H9 (cell line): ENCODE measurements around the gene DKKL1. TPM values are rescaled to one million over a fixed set of nuclear protein-coding genes. Genes with fewer than 3 reads are reported as not detected.
A peak's percentile ranks its signal among the peaks of the same experiment; 100 is the strongest.

Experiments used
- DNase-seq: peaks from one replicate; pipeline ENCODE4 v3.0.0-alpha.2; 2017
- H2AFZ ChIP-seq: one replicate; pipeline ENCODE4 v1.6.1; 2013; ENCODE audit warnings: mild to moderate bottlenecking, low read length, control low read depth, moderate library complexity
- H2AK5ac ChIP-seq: 2 replicates; pipeline ENCODE4 v1.6.1; 2013; ENCODE audit warnings: low read length, control low read depth, mixed read lengths; ENCODE audit not compliant: insufficient read length
- H2BK120ac ChIP-seq: one replicate; pipeline ENCODE4 v1.6.1; 2013; ENCODE audit warnings: low read depth, mild to moderate bottlenecking, low read length, control low read depth, inconsistent platforms; ENCODE audit not compliant: poor library complexity, severe bottlenecking
- H2BK12ac ChIP-seq: 2 replicates; pipeline ENCODE4 v1.6.1; 2013; ENCODE audit warnings: low read length, control low read depth, mixed read lengths, low read depth; ENCODE audit not compliant: insufficient read length
- H2BK15ac ChIP-seq: 2 replicates; pipeline ENCODE4 v1.6.1; 2013; ENCODE audit warnings: low read depth, low read length, control low read depth
- H2BK20ac ChIP-seq: one replicate; pipeline ENCODE4 v1.6.1; 2013; ENCODE audit warnings: low read depth, mild to moderate bottlenecking, low read length, control low read depth, inconsistent platforms; ENCODE audit not compliant: poor library complexity, severe bottlenecking
- H2BK5ac ChIP-seq: 2 replicates; pipeline ENCODE4 v1.6.1; 2013; ENCODE audit warnings: low read length, control low read depth, mixed read lengths; ENCODE audit not compliant: insufficient read length
- H3K14ac ChIP-seq: 2 replicates; pipeline ENCODE4 v1.6.1; 2013; ENCODE audit warnings: low read length, control low read depth; ENCODE audit not compliant: insufficient read depth
- H3K18ac ChIP-seq: 2 replicates; pipeline ENCODE4 v1.6.1; 2013; ENCODE audit warnings: low read depth, mild to moderate bottlenecking, mixed read lengths, low read length, control low read depth; ENCODE audit not compliant: insufficient read length
- H3K23ac ChIP-seq: 2 replicates; pipeline ENCODE4 v1.6.1; 2013; ENCODE audit warnings: low read length, control low read depth, mixed read lengths, low read depth; ENCODE audit not compliant: insufficient read length
- H3K23me2 ChIP-seq: 2 replicates; pipeline ENCODE4 v1.6.1; 2013; ENCODE audit warnings: low read depth, mild to moderate bottlenecking, mixed read lengths, low read length, control low read depth; ENCODE audit not compliant: insufficient read length, poor library complexity, severe bottlenecking
- H3K27ac ChIP-seq: 2 replicates; pipeline ENCODE4 v1.5.1; 2013; ENCODE audit warnings: low read length, control low read depth, mixed read lengths, low read depth; ENCODE audit not compliant: insufficient read length
- H3K27me3 ChIP-seq: 2 replicates; pipeline ENCODE4 v1.6.1; 2013; ENCODE audit warnings: low read length, control low read depth, inconsistent platforms; ENCODE audit not compliant: insufficient read depth
- H3K4ac ChIP-seq: 2 replicates; pipeline ENCODE4 v1.6.1; 2013; ENCODE audit warnings: low read depth, mild to moderate bottlenecking, control low read depth, inconsistent platforms, low read length, moderate library complexity
- H3K4me1 ChIP-seq: 2 replicates; pipeline ENCODE4 v1.6.1; 2013; ENCODE audit warnings: low read length, control low read depth, inconsistent platforms; ENCODE audit not compliant: insufficient read depth
- H3K4me2 ChIP-seq: 2 replicates; pipeline ENCODE4 v1.6.1; 2013; ENCODE audit warnings: low read length, control low read depth, mixed read lengths; ENCODE audit not compliant: insufficient read length, insufficient read depth
- H3K56ac ChIP-seq: 2 replicates; pipeline ENCODE4 v1.6.1; 2013; ENCODE audit warnings: low read depth, mild to moderate bottlenecking, mixed read lengths, low read length, control low read depth; ENCODE audit not compliant: insufficient read length
- H3K79me1 ChIP-seq: 2 replicates; pipeline ENCODE4 v1.6.1; 2013; ENCODE audit warnings: low read depth, mild to moderate bottlenecking, moderate library complexity, low read length, control low read depth, inconsistent platforms; ENCODE audit not compliant: insufficient read depth, poor library complexity, severe bottlenecking
- H3K79me2 ChIP-seq: 2 replicates; pipeline ENCODE4 v1.6.1; 2013; ENCODE audit warnings: low read length, control low read depth, inconsistent platforms; ENCODE audit not compliant: insufficient read depth
- H3K9ac ChIP-seq: 2 replicates; pipeline ENCODE4 v1.6.1; 2013; ENCODE audit warnings: low read length, control low read depth, mixed read lengths; ENCODE audit not compliant: insufficient read length; ENCODE audit errors: extremely low read depth
- H3K9me3 ChIP-seq: one replicate; pipeline ENCODE4 v1.6.1; 2013; ENCODE audit warnings: low read depth, low read length, inconsistent platforms; ENCODE audit not compliant: control insufficient read depth
- H3T11ph ChIP-seq: one replicate; pipeline ENCODE4 v1.6.1; 2013; ENCODE audit warnings: mild to moderate bottlenecking, low read length, control low read depth, inconsistent platforms
- H4K20me1 ChIP-seq: one replicate; pipeline ENCODE4 v1.6.1; 2013; ENCODE audit not compliant: control insufficient read depth, insufficient read length, insufficient read depth
- H4K5ac ChIP-seq: 2 replicates; pipeline ENCODE4 v1.6.1; 2013; ENCODE audit warnings: low read depth, mild to moderate bottlenecking, mixed read lengths, low read length, control low read depth; ENCODE audit not compliant: insufficient read length
- H4K8ac ChIP-seq: replicated peaks from 2 replicates; pipeline ENCODE4 v1.6.1; 2013; ENCODE audit warnings: low read length, control low read depth, mixed read lengths, low read depth; ENCODE audit not compliant: insufficient read length
- H4K91ac ChIP-seq: 2 replicates; pipeline ENCODE4 v1.6.1; 2013; ENCODE audit warnings: low read depth, mild to moderate bottlenecking, moderate library complexity, mixed read lengths, low read length, control low read depth; ENCODE audit not compliant: insufficient read length
- H3K27ac Mint-ChIP-seq, 3 experiments: 2 replicates in 2 of 3; 3 replicates in 1 of 3; pipeline ENCODE4 v1.8.0; 2020 to 2021; ENCODE audit warnings: mixed read lengths in 3 of 3, mild to moderate bottlenecking in 1 of 3, moderate library complexity in 1 of 3
- H3K27me3 Mint-ChIP-seq: 2 replicates; pipeline ENCODE4 v1.8.0; 2021; ENCODE audit warnings: low read depth, mild to moderate bottlenecking, moderate library complexity, mixed read lengths
- H3K36me3 Mint-ChIP-seq, 3 experiments: 2 replicates in 2 of 3; 3 replicates in 1 of 3; pipeline ENCODE4 v1.8.0; 2020 to 2021; ENCODE audit warnings: low read depth in 3 of 3, mixed read lengths in 3 of 3; ENCODE audit not compliant: insufficient read depth in 1 of 3
- H3K4me1 Mint-ChIP-seq, 2 experiments: 2 replicates each; pipeline ENCODE4 v1.8.0; 2020; ENCODE audit warnings: mixed read lengths in 2 of 2
- H3K4me3 Mint-ChIP-seq, 2 experiments: 2 replicates in 1 of 2; 3 replicates in 1 of 2; pipeline ENCODE4 v1.8.0; 2020 to 2021; ENCODE audit warnings: mild to moderate bottlenecking in 2 of 2, mixed read lengths in 2 of 2, moderate library complexity in 1 of 2
- H3K9me3 Mint-ChIP-seq, 2 experiments: 2 replicates in 1 of 2; 3 replicates in 1 of 2; pipeline ENCODE4 v1.8.0; 2020; ENCODE audit warnings: mild to moderate bottlenecking in 2 of 2, mixed read lengths in 2 of 2, moderate library complexity in 1 of 2
- WGBS: extraction: QIAGEN DNeasy Blood & Tissue Kit; methylation state at CpG from one replicate; pipeline ENCODE4 v1.1.7; 2013; ENCODE audit warnings: missing lambda C conversion rate, low lambda C conversion rate, mixed read lengths; ENCODE audit not compliant: insufficient read length; ENCODE audit errors: extremely low coverage; 5-methylcytosine and 5-hydroxymethylcytosine counted together
- total RNA-seq: library from RNA; stranded (reverse); gene quantifications from 2 replicates; pipeline ENCODE4 v1.2.1, GENCODE V29; 2021
- TF ChIP-seq, protein P1 (sequence below): fragments of 200-600 bp; sonication (generic); conservative IDR thresholded peaks from 3 replicates; pipeline ENCODE4 v1.8.0; 2021; ENCODE audit warnings: antibody characterized with exemption, mild to moderate bottlenecking

DKKL1 gene
- total RNA-seq, 1 experiment from 2014 or later = 3.5 TPM

DNA sequence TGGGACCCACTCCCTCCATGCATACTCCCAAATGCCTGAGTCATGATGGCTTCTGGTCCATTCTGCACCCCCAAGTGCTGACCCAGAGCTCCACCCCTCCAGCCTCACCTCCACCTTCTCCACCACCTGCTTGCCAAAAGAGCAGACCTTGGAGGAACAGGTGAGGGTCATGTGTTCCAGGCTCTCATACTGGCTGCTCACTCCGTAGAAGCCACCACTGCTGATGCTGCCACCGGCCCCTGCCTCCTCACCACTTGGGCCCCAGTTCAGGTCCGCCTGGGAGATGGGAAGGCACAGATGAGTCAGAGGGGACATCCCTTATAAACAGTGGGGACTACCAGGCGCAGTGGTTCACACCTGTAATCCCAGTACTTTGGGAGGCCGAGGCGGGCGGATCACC, 20.6 kb upstream of the DKKL1 start:
- Histone ChIP-seq H2BK15ac (no peak overlapping the region), H2BK12ac (no peak overlapping the region), H3T11ph (no peak overlapping the region), H4K91ac (no peak overlapping the region), H3K23me2 (peaks cover 6% of the 10 kb centered on the region), H4K8ac (no peak overlapping the region), H3K23ac (no peak overlapping the region), H3K27ac (no peak overlapping the region), H3K4ac (no peak overlapping the region), H3K79me1 (no peaks in the 10 kb centered on the region), H3K4me1 (no peaks in the 10 kb centered on the region), H2AK5ac (no peak overlapping the region), H4K5ac (no peak overlapping the region), H3K79me2 (no peaks in the 10 kb centered on the region), H2AFZ (no peak overlapping the region), H2BK20ac (no peak overlapping the region), H3K9me3 (no peaks in the 10 kb centered on the region), H3K27me3 (no peaks in the 10 kb centered on the region), H4K20me1 (no peaks in the 10 kb centered on the region), H3K4me2 (no peak overlapping the region), H3K9ac (no peak overlapping the region), H3K18ac (no peak overlapping the region), H2BK5ac (no peak overlapping the region), H2BK120ac (no peak overlapping the region), H3K14ac (no peak overlapping the region), H3K56ac (no peak overlapping the region)
- H3K27me3 Mint-ChIP-seq = peaks cover 6% of the 10 kb centered on the region
- WGBS = no CpG with 5 or more reads among the region's 7 CpGs
- peaks cover 55 to 82% (median 80%) of the 10 kb centered on the region in 3 experiments for H3K36me3 Mint-ChIP-seq
- H3K27ac Mint-ChIP-seq = 0 out of 7 replicates have a peak overlapping the region, but pooled peaks of 1 of the 3 experiments have one; percentile 5
- no peak overlapping the region for H3K4me3 Mint-ChIP-seq
- TF ChIP-seq, protein P1, sequence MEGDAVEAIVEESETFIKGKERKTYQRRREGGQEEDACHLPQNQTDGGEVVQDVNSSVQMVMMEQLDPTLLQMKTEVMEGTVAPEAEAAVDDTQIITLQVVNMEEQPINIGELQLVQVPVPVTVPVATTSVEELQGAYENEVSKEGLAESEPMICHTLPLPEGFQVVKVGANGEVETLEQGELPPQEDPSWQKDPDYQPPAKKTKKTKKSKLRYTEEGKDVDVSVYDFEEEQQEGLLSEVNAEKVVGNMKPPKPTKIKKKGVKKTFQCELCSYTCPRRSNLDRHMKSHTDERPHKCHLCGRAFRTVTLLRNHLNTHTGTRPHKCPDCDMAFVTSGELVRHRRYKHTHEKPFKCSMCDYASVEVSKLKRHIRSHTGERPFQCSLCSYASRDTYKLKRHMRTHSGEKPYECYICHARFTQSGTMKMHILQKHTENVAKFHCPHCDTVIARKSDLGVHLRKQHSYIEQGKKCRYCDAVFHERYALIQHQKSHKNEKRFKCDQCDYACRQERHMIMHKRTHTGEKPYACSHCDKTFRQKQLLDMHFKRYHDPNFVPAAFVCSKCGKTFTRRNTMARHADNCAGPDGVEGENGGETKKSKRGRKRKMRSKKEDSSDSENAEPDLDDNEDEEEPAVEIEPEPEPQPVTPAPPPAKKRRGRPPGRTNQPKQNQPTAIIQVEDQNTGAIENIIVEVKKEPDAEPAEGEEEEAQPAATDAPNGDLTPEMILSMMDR = no peak
- H3K4me1 Mint-ChIP-seq = peaks cover 14 to 19% of the 10 kb centered on the region in 2 experiments
- no peak for DNase-seq
- H3K9me3 Mint-ChIP-seq = peaks cover 0 to 3% of the 10 kb centered on the region in 2 experiments; a peak in 2 of 5 replicates
